GM21619 (cell line): Measurements from ENCODE around the gene PLA2G3.

Experiments used
- ATAC-seq: cut with Tn5 transposase; IDR thresholded peaks from one replicate; pipeline ENCODE4 v1.9.1; 2021; ENCODE audit not compliant: unreplicated experiment

PLA2G3 gene

DNA sequence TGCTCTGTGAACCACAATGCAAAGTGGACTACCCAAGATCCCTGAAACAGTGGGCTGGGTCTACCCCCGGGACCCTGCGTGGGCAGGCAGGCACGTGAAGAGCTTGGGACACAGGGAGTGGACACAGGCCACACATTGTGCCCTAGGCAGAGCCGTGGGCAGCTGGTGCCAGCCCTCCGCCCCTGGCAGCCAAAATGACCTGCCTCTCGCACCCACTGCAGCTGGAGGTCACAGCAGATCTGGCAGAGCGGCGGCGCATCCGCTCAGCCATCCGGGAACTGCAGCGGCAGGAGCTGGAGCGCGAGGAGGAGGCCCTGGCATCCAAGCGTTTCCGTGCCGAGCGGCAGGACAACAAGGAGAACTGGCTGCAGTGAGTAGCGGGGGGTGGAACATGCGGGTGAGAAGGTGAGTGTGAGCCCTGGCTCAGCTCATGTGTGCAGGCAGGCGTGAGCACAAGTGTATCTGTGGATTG lies 52.5 kb downstream of the PLA2G3 start:
- ATAC-seq = no peak

GRCh38 chr22:31086703-31087330 lies 53.5 kb downstream of the PLA2G3 start:
- ATAC-seq = no peak

DNA sequence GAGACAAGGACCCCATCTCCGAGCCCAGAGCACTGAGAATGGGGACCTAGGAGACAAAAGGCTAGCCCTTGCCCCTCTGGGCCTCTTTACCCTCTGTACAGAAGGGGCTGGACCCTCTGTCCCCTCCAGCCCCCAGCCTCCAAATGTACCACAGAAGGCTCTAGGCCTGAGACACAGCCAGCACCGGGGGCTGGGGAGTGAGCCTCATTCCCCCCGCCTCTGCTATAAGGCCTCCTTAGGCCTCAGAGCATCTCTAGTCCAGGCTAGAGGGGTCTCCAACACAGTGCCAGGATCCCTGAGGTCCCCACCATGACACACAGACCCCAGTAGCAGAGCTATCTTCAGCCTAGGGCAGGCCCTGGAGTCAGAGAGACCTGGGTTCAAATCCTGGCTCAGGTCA lies 54.4 kb downstream of the PLA2G3 start:
- ATAC-seq = no peak

GRCh38 chr22:31085493-31085824 lies 54.8 kb downstream of the PLA2G3 start:
- no peak for ATAC-seq

DNA sequence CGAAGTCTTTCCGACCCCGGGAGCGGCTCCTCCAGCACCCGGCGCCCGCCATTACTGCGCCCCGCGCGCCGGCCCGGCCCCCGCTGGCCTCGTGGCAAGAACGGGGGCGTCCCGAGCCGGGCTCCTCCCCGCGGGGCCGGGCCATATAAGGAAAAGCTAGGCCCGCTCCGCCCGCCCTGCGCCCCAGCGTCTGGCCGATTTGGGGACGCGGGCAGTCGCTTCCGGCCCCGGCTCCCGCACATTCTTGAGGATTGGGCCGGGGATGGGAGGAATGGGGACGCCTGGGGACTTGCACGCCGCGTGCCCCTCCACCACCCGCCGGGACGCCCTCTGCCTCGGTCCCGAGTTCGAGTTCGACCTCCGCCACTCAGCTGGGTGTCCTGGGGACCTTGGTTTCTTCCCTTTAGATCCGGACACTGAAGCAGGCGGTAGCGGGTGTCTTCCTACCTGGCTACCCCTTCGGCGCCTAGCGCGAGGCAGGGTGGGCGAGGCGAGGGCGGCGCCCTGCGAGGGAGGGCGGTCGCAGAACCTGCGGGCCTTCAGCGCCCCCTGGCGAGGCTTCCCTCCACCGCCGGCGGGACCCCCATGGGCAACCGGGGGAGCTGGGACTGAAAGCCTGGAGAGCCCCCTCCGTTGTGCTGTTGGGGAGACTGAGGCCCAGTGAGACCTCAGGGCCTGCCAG lies 55.4 kb downstream of the PLA2G3 start:
- peak; percentile 58 for ATAC-seq
